B cell (primary cell): ENCODE data around the gene MYG1. TPM values are rescaled to one million over a fixed set of nuclear protein-coding genes. Genes with fewer than 3 reads are reported as not detected.
A peak's percentile ranks its signal among the peaks of the same experiment; 100 is the strongest.

Experiments used
- ATAC-seq: fragments of 200-7000 bp; cut with Tn5 transposase; one replicate; pipeline ENCODE4 v1.10.0; 2021; ENCODE audit warnings: low read depth, mild to moderate bottlenecking, moderate number of reproducible peaks, moderate library complexity
- CTCF ChIA-PET: fragments of 350-600 bp; sonication (Branson Sonifier 250); formaldehyde crosslinking; loops from one replicate; lab custom pipeline; 2021; ENCODE audit warnings: antibody characterized with exemption, inconsistent platforms; lab: Charles Lee
- POLR2A ChIA-PET: fragments of 350-600 bp; sonication (Branson Sonifier 250); formaldehyde crosslinking; loops from one replicate; lab custom pipeline; 2021; ENCODE audit warnings: antibody characterized with exemption; lab: Charles Lee
- DNase-seq: peaks from one replicate; pipeline ENCODE4 v3.0.0; 2013
- H2AFZ ChIP-seq: 2 replicates; pipeline ENCODE4 v1.6.1; 2012; ENCODE audit warnings: mild to moderate bottlenecking, low read depth, low read length; ENCODE audit not compliant: insufficient read depth, poor library complexity, severe bottlenecking
- H3K27ac ChIP-seq, 2 donors: 1 replicate in 1 of 2; 2 replicates in 1 of 2; pipeline ENCODE4 v1.5.1; 2012 to 2013; ENCODE audit warnings: low read length in 2 of 2, mild to moderate bottlenecking in 2 of 2, moderate library complexity in 1 of 2
- H3K27me3 ChIP-seq, 4 experiments: fragments of 200-600 bp in 1 of 4; sonication (generic) in 1 of 4; replicated peaks in 1 of 4; 1 replicate in 2 of 4; 2 replicates in 2 of 4; pipeline versions ENCODE4 v1.6.1 to v1.7.0; 2013 to 2016; ENCODE audit warnings: low read length in 3 of 4, mild to moderate bottlenecking in 2 of 4, mixed read lengths in 1 of 4, moderate library complexity in 1 of 4; ENCODE audit not compliant: insufficient read depth in 4 of 4, control insufficient read depth in 3 of 4; ENCODE audit errors: control extremely low read depth in 1 of 4
- H3K36me3 ChIP-seq, 2 experiments: replicated peaks in 1 of 2; 1 replicate in 1 of 2; 2 replicates in 1 of 2; pipeline versions ENCODE4 v1.6.1 to v1.7.1; 2013; ENCODE audit warnings: low read length in 1 of 2; ENCODE audit not compliant: insufficient read depth in 2 of 2, control insufficient read depth in 1 of 2; ENCODE audit errors: control extremely low read depth in 1 of 2, extremely low read depth in 1 of 2
- H3K4me1 ChIP-seq, 2 donors: fragments of 200-600 bp in 1 of 2; sonication (generic) in 1 of 2; 1 replicate in 1 of 2; 2 replicates in 1 of 2; pipeline versions ENCODE4 v1.5.1 to v1.6.1; 2013 to 2017; ENCODE audit warnings: low read length in 2 of 2; ENCODE audit not compliant: control insufficient read depth in 2 of 2, insufficient read depth in 2 of 2
- H3K4me2 ChIP-seq: replicated peaks from 2 replicates; pipeline ENCODE3; 2012; ENCODE audit warnings: mild to moderate bottlenecking, low read depth, low read length; ENCODE audit not compliant: poor library complexity, severe bottlenecking
- H3K4me3 ChIP-seq, 5 experiments: fragments of 200-600 bp in 1 of 5; sonication (generic) in 1 of 5; 1 replicate in 3 of 5; 2 replicates in 2 of 5; pipeline versions ENCODE4 v1.5.1 to v1.7.0; 2011 to 2016; ENCODE audit warnings: low read length in 4 of 5, mild to moderate bottlenecking in 4 of 5, low read depth in 2 of 5, control low read depth in 1 of 5, moderate library complexity in 1 of 5; ENCODE audit not compliant: insufficient read depth in 1 of 5; ENCODE audit errors: control extremely low read depth in 1 of 5, extremely low read depth in 1 of 5
- H3K79me2 ChIP-seq: fragments of 200-600 bp; sonication (generic); one replicate; pipeline ENCODE4 v1.6.0; 2016; ENCODE audit warnings: low read length; ENCODE audit not compliant: control insufficient read depth, insufficient read depth
- H3K9ac ChIP-seq: fragments of 200-600 bp; sonication (generic); 2 replicates; pipeline ENCODE4 v1.6.1; 2017; ENCODE audit warnings: mild to moderate bottlenecking, low read length, moderate library complexity
- H3K9me3 ChIP-seq, 3 donors: one replicate each; pipeline versions ENCODE4 v1.6.1 to v1.7.1; 2013; ENCODE audit warnings: low read length in 2 of 3; ENCODE audit not compliant: control insufficient read depth in 2 of 3, insufficient read depth in 1 of 3; ENCODE audit errors: control extremely low read depth in 1 of 3
- H4K20me1 ChIP-seq: 2 replicates; pipeline ENCODE4 v1.6.0; 2012; ENCODE audit warnings: mild to moderate bottlenecking, low read length; ENCODE audit not compliant: insufficient read depth, control insufficient read depth, poor library complexity, severe bottlenecking
- H3K27ac Mint-ChIP-seq: one replicate; pipeline ENCODE4 v1.8.0; 2021; ENCODE audit warnings: mixed read lengths
- H3K27me3 Mint-ChIP-seq: one replicate; pipeline ENCODE4 v1.8.0; 2021; ENCODE audit warnings: mixed read lengths
- H3K4me1 Mint-ChIP-seq: one replicate; pipeline ENCODE4 v1.8.0; 2021; ENCODE audit warnings: mixed read lengths
- H3K4me3 Mint-ChIP-seq: one replicate; pipeline ENCODE4 v1.8.0; 2021; ENCODE audit warnings: mixed read lengths
- H3K9me3 Mint-ChIP-seq: one replicate; pipeline ENCODE4 v1.8.0; 2022; ENCODE audit warnings: mixed read lengths; ENCODE audit not compliant: insufficient read depth
- EZH2 ChIP-seq: IDR thresholded peaks from 2 replicates; pipeline ENCODE4 v1.6.1; 2012; ENCODE audit warnings: borderline replicate concordance, low read depth, mild to moderate bottlenecking, moderate library complexity, low read length; ENCODE audit not compliant: insufficient read depth, poor library complexity, severe bottlenecking
- WGBS: methylation state at CpG from one replicate; pipeline ENCODE4 v1.1.5; 2013; ENCODE audit warnings: missing lambda C conversion rate; ENCODE audit not compliant: insufficient coverage; 5-methylcytosine and 5-hydroxymethylcytosine counted together
- intact Hi-C: fragments of 100-400 bp; cut with micrococcal nuclease; formaldehyde crosslinking; loops from one replicate; pipeline ENCODE4 v1.10.0; 2022
- polyA plus RNA-seq: library from polyadenylated mRNA; depleted of rRNA; stranded (reverse); fragments of >200 nt; gene quantifications from 2 replicates; pipeline ENCODE4 v1.2.3, GENCODE V29; 2012
- total RNA-seq, 2 donors: library from RNA; stranded (reverse); fragments of 120-200 nt in 1 of 2; gene quantifications; 1 replicate in 1 of 2; 2 replicates in 1 of 2; pipeline versions ENCODE4 v1.2.3 to v1.2.4, GENCODE V29; 2013 to 2022
- TF ChIP-seq, protein P1 (sequence below): fragments of 200-600 bp; IDR thresholded peaks from one replicate; pipeline ENCODE4 v1.8.0; 2022; ENCODE audit warnings: antibody characterized with exemption, mild to moderate bottlenecking

MYG1 gene
- total and polyA plus RNA-seq, 2 donors (not counting 1 experiment from before 2014, with no cell fraction given), result 46.4 to 48.4 TPM

DNA sequence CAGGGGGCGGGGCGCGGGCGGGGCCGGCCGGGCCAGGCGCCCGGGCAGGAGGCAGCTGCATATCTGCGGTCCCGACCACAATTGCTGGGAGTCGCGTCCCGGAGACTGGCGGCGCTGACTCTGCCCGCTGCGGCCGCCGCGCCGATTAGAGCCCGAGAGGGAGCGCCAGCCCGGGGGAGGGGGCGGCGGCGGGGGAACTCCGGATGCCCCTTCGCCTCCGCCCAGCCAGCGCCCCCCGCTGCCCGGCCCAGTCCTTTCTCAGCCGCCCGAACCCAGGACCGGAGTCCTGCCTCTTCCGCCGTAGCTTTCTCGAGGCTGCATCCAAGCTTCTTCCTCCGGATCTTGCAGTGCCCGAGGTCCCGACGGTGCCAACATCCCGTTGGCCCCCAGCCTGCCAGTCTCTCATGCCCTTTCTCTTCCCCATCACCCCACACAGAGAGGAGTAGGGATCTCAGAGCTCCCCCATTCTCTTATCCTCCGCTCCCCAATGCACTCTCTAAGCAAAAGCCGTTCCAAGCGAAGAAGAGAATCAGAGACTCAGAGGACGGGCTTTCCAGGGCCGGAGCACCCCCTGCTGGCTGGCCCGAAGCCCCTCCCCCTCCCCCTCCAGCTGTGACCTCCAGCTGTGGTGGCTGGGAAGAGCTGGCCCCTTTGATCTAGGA is 45.5 kb downstream of the MYG1 start:
- no peaks in the 10 kb centered on the region for H3K36me3 ChIP-seq
- CTCF ChIA-PET, result interaction anchor here (0.6 to 14.3 kb wide), 45 partner anchors 8 to 279 kb away, joined by 3 to 384 read pairs (median 6); partner anchors contain the start of genes AAAS, AMHR2, ESPL1 and NPFF
- peaks cover 0 to 2% (median 0%) of the 10 kb centered on the region in 4 experiments for H3K27me3 ChIP-seq
- peak overlapping the region in 4 of 5 experiments; percentile 46 to 71 (median 66) for H3K4me3 ChIP-seq
- H3K9ac ChIP-seq, result peak overlapping the region; percentile 83
- TF ChIP-seq, protein P1, sequence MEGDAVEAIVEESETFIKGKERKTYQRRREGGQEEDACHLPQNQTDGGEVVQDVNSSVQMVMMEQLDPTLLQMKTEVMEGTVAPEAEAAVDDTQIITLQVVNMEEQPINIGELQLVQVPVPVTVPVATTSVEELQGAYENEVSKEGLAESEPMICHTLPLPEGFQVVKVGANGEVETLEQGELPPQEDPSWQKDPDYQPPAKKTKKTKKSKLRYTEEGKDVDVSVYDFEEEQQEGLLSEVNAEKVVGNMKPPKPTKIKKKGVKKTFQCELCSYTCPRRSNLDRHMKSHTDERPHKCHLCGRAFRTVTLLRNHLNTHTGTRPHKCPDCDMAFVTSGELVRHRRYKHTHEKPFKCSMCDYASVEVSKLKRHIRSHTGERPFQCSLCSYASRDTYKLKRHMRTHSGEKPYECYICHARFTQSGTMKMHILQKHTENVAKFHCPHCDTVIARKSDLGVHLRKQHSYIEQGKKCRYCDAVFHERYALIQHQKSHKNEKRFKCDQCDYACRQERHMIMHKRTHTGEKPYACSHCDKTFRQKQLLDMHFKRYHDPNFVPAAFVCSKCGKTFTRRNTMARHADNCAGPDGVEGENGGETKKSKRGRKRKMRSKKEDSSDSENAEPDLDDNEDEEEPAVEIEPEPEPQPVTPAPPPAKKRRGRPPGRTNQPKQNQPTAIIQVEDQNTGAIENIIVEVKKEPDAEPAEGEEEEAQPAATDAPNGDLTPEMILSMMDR, result peak; percentile 72
- TF ChIP-seq EZH2, result no peak
- peak overlapping the region; percentile 99 for H3K4me2 ChIP-seq
- H3K4me1 Mint-ChIP-seq, result peaks cover 14% of the 10 kb centered on the region
- peak; percentile 85 for DNase-seq
- POLR2A ChIA-PET, result interaction anchor here (0.5 to 2.6 kb wide), 7 partner anchors 19 to 164 kb away, joined by 3 to 21 read pairs (median 3); partner anchors contain the start of genes AAAS, CSAD, PRR13 and SP1
- H4K20me1 ChIP-seq, result no peaks in the 10 kb centered on the region
- WGBS, result under 1% methylated on average over 47 of the region's 50 CpGs
- peak overlapping the region; percentile 100 for H3K4me3 Mint-ChIP-seq
- H2AFZ ChIP-seq, result peak overlapping the region; percentile 98
- H3K27ac Mint-ChIP-seq, result peak overlapping the region; percentile 85
- intact Hi-C loops, result loop anchor here (1.0 kb wide), 2 partner anchors 21 to 132 kb away; no protein-coding TSS in a partner anchor
- H3K9me3 ChIP-seq, result no peaks in the 10 kb centered on the region
- H3K27ac ChIP-seq, result no peak overlapping the region
- peaks cover 6 to 13% of the 10 kb centered on the region in 2 donors for H3K4me1 ChIP-seq
- H3K27me3 Mint-ChIP-seq, result peaks cover 6% of the 10 kb centered on the region
- peak; percentile 91 for ATAC-seq
- H3K79me2 ChIP-seq, result no peaks in the 10 kb centered on the region
- no peaks in the 10 kb centered on the region for H3K9me3 Mint-ChIP-seq
